Uterus (tissue), 2 donors: ENCODE measurements around the gene CDK9.

Experiments used
- CTCF ChIP-seq, 4 experiments: fragments of 200-600 bp in 2 of 4; fragments of 450-650 bp in 2 of 4; sonication (generic) in 2 of 4; IDR thresholded peaks; one replicate each; pipeline ENCODE4 v1.5.1; 2016 to 2019; ENCODE audit warnings: antibody characterized with exemption in 4 of 4, mild to moderate bottlenecking in 2 of 4, moderate library complexity in 1 of 4
- POLR2A ChIP-seq, 2 donors: fragments of 450-650 bp; IDR thresholded peaks; one replicate each; pipeline ENCODE4 v1.6.1; 2016; ENCODE audit warnings: antibody characterized with exemption in 2 of 2, mild to moderate bottlenecking in 1 of 2, moderate library complexity in 1 of 2

- TF ChIP-seq CTCF (IDR thresholded peaks at IDR 0.05) (no peak), POLR2A (IDR thresholded peaks at IDR 0.05) (no peak)
These were observed 2.6 kb downstream of the CDK9 start for GRCh38 chr9:127788337-127789011.
